NCI-H2196 treated with DMSO at 0.1 percent for 48 hours (cell line): Measurements from ENCODE around the gene APBB3.

Source experiments
- DNase-seq: peaks from one replicate; lab custom pipeline; 2025; ENCODE audit not compliant: unreplicated experiment; lab: John Stamatoyannopoulos, UW

The APBB3 gene

GRCh38 chr5:140576776-140577201 lies 12.4 kb upstream of the APBB3 start:
- DNase-seq = no peak

GRCh38 chr5:140575309-140575708 lies 10.9 kb upstream of the APBB3 start:
- DNase-seq = no peak

GRCh38 chr5:140574165-140574564 lies 9.8 kb upstream of the APBB3 start:
- DNase-seq = no peak

GRCh38 chr5:140573683-140574082 lies 9.3 kb upstream of the APBB3 start:
- DNase-seq = no peak

GRCh38 chr5:140571105-140571504 lies 6.7 kb upstream of the APBB3 start:
- DNase-seq = no peak

GRCh38 chr5:140570488-140570887 lies 6.1 kb upstream of the APBB3 start:
- no peak for DNase-seq

- no peak for DNase-seq
Measured at GRCh38 chr5:140570058-140570457, 5.7 kb upstream of the APBB3 start.

GRCh38 chr5:140569197-140569596 lies 4.8 kb upstream of the APBB3 start:
- no peak for DNase-seq

GRCh38 chr5:140568443-140569063 lies 4.2 kb upstream of the APBB3 start:
- no peak for DNase-seq

- DNase-seq = no peak
Measured at GRCh38 chr5:140567871-140568270, 3.5 kb upstream of the APBB3 start.

- DNase-seq = no peak
Measured at GRCh38 chr5:140567136-140567818, 2.9 kb upstream of the APBB3 start.

- no peak for DNase-seq
Measured at GRCh38 chr5:140566665-140567064, 2.3 kb upstream of the APBB3 start.

- no peak for DNase-seq
Measured at GRCh38 chr5:140565780-140566095, 1.3 kb upstream of the APBB3 start.

- no peak for DNase-seq
Measured at GRCh38 chr5:140565024-140565779, 804 bp upstream of the APBB3 start.

- DNase-seq = no peak
Measured at GRCh38 chr5:140563596-140563995, 802 bp downstream of the APBB3 start.

- DNase-seq = no peak
Measured at GRCh38 chr5:140561753-140562523, 2.5 kb downstream of the APBB3 start.

- DNase-seq = no peak
Measured at GRCh38 chr5:140560227-140560626, 4.2 kb downstream of the APBB3 start.

GRCh38 chr5:140558542-140558941 lies 5.9 kb downstream of the APBB3 start:
- DNase-seq = no peak

- DNase-seq = no peak
Measured at GRCh38 chr5:140557965-140558364, 6.4 kb downstream of the APBB3 start.

- peak; percentile 83 for DNase-seq
Measured at GRCh38 chr5:140557136-140557805, 7.1 kb downstream of the APBB3 start, which contains the start of gene SRA1. Gene SRA1 (minus strand): TSS chr5:140557473. CDS start chr5:140557452, 21 bp downstream.

- DNase-seq = no peak
Measured at GRCh38 chr5:140556438-140556837, 8.0 kb downstream of the APBB3 start.
